22Rv1 (cell line): ENCODE results near the gene PLOD3.

ENCODE experiments used
- ZFX ChIP-seq: fragments of 450-650 bp; IDR thresholded peaks from 2 replicates; pipeline ENCODE4 v1.6.1; 2017; ENCODE audit warnings: antibody characterized with exemption, borderline replicate concordance
- TF ChIP-seq, protein P1 (sequence below): fragments of 450-650 bp; IDR thresholded peaks from 2 replicates; pipeline ENCODE4 v1.5.1; 2017; ENCODE audit warnings: mild to moderate bottlenecking

DNA sequence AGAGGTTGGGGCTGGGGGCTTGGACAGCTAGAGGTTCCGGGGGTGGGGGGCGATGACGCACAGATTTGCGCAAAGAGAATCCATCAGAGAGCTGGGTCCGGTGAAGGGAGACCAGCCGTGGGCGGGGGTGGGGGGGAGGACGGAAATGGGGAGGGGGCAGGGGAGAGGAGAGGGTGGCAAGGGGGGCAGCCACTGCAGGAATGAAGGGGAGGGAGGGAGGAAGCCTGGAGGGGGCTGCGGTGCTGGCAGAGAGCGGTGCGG lies 50.8 kb downstream of the PLOD3 start:
- TF ChIP-seq, protein P1, sequence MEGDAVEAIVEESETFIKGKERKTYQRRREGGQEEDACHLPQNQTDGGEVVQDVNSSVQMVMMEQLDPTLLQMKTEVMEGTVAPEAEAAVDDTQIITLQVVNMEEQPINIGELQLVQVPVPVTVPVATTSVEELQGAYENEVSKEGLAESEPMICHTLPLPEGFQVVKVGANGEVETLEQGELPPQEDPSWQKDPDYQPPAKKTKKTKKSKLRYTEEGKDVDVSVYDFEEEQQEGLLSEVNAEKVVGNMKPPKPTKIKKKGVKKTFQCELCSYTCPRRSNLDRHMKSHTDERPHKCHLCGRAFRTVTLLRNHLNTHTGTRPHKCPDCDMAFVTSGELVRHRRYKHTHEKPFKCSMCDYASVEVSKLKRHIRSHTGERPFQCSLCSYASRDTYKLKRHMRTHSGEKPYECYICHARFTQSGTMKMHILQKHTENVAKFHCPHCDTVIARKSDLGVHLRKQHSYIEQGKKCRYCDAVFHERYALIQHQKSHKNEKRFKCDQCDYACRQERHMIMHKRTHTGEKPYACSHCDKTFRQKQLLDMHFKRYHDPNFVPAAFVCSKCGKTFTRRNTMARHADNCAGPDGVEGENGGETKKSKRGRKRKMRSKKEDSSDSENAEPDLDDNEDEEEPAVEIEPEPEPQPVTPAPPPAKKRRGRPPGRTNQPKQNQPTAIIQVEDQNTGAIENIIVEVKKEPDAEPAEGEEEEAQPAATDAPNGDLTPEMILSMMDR = no peak
- no peak for TF ChIP-seq ZFX
